HG02943 (cell line): Measurements from ENCODE around the gene GSDMA.
"Not testable (repeated sequence)": the region's sequence is repeated elsewhere in the genome, so short reads cannot be mapped to it uniquely, and the experiment has no call there.

Experiments used
- ATAC-seq: cut with Tn5 transposase; IDR thresholded peaks from one replicate; pipeline ENCODE4 v1.9.1; 2021; ENCODE audit warnings: mild to moderate bottlenecking, low read depth, moderate library complexity; ENCODE audit not compliant: unreplicated experiment

The GSDMA gene

DNA sequence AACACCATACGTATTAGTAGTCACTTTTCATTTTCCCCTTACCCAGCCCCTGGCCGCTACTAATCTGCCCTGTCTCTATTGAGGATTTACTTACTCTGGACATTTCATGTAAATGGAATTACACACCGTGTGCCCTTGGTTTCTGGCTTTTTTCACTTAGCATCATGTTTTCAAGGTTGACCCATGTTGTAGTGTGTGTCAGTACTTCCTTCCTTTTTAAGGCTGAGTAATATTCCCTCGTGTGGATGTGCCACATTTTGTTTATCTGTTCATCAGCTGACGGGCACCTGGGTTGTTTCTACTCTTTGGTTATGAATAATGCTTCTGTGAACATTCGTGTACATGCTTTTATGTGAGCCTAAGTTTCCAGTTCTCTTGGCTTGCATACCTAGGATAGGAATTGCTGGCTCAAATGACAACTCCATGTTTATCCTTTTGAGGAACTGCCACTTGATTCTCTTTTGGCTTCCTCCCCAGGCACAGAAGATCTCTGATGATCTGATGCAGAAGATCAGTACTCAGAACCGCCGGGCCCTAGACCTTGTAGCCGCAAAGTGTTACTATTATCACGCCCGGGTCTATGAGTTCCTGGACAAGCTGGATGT, 25.5 kb downstream of the GSDMA start:
- ATAC-seq: no peak

DNA sequence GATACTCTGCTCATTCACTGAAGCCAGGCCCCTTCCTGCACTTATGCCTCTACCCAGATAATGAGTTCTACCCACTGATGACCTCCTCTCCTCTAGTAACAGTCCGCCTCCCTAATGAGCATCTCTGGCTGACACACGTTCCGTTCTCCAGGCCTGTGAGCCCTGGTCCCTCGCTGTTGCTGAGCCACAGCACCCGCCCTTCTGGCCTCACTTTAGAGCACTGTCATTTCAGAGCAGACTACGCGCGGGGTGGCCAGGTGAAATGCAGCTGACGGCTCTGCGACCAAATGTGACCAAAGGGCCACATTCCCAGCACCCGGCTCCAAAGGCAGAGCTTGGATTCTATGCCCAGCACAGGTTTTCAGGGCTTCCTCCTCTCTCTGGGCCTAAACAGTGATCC, 31.6 kb downstream of the GSDMA start:
- no peak for ATAC-seq

DNA sequence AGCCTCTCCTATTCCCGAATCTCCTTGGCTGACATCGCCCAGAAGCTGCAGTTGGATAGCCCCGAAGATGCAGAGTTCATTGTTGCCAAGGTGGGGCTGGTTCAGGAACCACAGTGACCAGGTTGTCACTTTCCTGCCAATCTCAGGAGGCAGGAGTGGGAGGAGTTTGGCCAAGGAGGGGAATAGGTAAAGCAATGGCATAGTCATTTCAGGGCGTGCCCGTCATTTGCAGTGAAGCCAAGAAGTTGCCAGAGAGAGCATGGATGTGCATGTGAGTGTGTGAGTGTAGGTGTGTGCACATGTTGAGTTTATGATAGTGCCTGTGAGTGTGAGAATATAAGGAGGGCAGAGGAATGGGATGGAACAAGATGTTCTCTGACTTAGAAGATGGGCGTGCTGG, 32.6 kb downstream of the GSDMA start:
- ATAC-seq: no peak

DNA sequence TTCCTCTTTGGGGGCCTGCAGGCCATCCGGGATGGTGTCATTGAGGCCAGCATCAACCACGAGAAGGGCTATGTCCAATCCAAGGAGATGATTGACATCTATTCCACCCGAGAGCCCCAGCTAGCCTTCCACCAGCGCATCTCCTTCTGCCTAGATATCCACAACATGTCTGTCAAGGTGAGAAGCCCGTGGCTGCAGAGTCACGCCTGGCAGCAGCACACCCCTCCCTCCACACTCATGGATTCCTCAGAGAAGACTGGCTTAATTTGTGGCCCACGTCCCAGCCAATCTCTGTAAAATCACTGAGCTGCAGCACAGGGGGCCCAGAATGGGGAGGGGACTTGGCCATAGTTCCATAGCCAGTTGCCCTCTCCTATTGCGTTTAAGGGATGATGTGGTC, 33.4 kb downstream of the GSDMA start:
- no peak for ATAC-seq

DNA sequence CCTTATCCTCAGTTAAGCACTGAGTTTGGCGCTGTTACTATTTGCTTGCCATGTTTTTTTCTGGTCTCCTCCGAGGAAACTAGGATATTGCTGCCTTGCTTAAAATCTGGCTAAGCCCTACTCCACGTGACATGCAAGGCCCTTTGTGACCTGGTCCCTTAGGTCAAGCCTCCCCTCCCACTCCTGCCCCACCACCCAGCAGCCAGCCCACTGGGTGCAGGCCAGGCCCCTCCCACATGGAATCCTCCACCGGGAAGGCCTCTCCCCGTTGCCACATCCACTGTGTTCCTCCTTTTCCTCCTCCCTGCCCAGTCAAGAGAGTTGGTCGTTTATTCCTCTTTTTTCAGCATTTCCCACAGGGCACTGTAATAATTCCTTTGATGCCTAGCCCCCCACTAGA, 34.0 kb downstream of the GSDMA start:
- no peak for ATAC-seq

DNA sequence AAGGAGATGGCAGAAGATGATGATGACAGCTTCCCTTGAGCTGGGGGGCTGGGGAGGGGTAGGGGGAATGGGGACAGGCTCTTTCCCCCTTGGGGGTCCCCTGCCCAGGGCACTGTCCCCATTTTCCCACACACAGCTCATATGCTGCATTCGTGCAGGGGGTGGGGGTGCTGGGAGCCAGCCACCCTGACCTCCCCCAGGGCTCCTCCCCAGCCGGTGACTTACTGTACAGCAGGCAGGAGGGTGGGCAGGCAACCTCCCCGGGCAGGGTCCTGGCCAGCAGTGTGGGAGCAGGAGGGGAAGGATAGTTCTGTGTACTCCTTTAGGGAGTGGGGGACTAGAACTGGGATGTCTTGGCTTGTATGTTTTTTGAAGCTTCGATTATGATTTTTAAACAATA, 34.7 kb downstream of the GSDMA start:
- ATAC-seq: no peak

DNA sequence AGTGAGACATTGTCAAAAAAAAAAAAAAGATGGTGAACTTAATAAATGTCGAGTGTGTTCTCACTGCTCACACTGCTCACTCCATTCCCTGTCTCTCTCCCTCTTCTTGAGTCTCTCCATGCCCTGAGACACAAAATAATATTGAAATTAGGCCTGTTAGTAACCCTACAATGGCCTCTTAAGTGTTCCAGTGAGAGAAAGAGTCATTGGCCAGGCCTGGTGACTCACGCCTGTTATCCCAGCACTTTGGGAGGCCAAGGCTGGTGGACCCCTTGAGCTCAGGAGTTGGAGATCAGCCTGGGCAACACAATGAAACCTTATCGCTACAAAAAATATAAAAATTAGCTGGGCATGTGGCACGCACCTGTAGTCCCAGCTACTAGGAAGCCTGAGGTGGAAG, 36.3 kb downstream of the GSDMA start:
- no peak for ATAC-seq

DNA sequence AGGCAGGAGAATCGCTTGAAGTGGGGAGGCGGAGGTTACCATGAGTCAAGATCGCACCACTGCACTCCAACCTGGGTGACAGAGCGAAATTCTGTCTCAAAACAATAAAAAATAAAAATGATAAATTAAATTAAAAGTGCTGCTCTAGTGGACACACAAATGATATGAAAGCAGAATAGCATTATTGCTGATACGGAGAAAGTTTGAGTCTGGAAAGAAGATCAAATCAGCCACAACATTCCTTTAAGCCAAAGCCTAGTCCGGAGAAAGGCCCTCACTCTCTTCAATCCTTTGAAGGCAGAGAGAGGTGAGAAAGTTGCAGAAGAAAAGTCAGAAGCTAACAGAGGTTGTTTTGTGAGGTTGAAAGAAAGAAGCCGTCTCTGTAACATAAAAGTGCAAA, 37.4 kb downstream of the GSDMA start:
- ATAC-seq: no peak

DNA sequence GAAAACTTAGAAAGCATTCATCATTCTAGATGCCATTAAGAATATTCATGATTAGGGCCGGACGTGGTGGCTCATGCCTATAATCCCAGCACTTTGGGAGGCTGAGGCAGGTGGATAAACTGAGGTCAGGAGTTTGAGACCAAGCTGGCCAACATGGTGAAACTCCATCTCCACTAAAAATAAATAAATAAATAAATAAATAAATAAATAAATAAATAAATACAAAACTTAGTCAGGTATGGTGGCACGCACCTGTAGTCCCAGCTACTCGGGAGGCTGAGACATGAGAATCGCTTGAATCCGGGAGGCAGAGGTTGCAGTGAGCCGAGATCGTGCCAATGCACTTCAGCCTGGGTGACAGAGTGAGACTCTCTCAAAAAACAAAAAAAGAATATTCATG, 38.5 kb downstream of the GSDMA start:
- not testable (repeated sequence) for ATAC-seq

DNA sequence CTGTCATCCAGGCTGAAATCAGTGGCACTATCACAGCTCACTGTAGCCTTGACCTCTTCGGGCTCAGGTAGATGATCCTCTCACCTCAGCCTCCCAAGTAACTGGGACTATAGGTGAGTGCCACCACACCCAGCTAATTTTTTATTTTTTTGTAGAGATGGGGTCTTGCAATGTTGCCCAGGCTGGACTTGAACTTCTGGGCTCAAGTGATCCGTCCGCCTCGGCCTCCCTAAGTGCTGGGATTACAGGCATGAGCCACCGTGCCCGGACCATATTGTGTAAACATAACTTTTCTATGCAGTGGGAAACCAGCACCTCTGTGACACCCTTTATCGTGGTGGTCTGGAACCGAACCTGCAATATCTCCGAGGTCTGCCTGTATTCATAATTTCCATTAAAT, 41.3 kb downstream of the GSDMA start:
- no peak for ATAC-seq

DNA sequence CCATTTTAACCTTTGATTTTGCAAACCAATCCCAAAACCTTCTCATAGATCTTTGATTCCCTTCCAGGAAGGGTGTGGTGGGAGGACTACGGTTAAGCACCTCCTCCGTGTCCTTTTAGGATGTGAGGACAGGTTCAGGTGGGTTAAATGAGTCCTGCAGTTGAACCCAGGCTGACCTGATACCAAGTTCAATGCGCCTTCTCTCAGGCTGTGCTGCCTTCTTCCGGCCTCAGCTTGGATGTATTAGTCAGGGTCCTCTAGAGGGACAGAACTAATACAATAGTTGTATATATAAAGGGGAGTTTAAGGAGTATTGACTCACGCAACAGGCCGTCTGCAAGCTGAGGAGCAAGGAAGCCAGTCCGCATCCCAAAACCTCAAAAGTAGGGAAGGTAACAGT, 41.9 kb downstream of the GSDMA start:
- no peak for ATAC-seq

DNA sequence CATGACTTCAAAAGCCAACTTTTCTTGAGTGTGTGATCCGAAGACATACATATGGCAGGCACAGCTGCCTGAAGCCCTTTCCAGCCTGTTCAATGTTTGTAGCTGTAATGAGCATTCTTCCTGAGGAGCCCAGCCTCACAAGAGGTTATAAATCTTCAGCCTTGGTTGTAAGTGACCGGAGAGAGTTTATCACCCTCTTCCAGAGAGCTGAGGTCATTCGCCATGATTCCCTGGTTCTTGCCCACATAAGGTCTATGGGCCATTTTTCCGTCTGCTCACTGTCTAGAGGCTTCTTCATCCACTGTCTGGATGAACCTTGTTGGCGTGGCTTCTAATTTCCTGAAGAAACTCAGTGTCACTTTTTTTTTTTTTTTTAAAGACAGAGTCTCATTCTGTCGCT, 42.7 kb downstream of the GSDMA start:
- ATAC-seq: no peak

DNA sequence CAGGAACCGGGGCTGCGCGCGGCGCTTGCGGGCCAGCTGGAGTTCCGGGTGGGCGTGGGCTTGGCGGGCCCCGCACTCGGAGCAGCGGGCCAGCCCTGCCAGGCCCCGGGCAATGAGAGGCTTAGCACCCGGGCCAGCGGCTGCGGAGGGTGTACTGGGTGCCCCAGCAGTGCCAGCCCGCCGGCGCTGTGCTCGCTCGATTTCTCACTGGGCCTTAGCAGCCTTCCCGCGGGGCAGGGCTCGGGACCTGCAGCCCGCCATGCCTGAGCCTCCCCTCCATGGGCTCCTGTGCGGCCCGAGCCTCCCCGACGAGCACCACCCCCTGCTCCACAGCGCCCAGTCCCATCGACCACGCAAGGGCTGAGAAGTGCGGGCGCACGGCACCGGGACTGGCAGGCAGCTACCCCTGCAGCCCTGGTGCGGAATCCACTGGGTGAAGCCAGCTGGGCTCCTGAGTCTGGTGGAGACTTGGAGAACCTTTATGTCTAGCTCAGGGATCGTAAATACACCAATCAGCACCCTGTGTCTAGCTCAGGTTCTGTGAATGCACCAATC, 48.2 kb downstream of the GSDMA start:
- not testable (repeated sequence) for ATAC-seq

DNA sequence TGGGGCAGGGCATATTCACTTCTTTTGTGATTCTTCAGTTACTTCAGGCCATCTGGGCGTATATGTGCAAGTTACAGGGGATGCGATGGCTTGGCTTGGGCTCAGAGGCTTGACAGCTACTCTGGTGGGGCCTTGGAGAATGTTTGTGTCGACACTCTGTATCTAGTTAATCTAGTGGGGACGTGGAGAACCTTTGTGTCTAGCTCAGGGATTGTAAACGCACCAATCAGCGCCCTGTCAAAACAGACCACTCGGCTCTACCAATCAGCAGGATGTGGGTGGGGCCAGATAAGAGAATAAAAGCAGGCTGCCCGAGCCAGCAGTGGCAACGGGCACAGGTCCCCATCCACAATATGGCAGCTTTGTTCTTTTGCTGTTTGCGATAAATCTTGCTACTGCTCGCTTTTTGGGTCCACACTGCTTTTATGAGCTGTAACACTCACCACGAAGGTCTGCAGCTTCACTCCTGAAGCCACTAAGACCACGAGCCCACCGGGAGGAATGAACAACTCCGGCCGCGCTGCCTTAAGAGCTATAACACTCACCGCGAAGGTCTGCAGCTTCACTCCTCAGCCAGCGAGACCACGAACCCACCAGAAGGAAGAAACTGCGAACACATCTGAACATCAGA, 49.3 kb downstream of the GSDMA start:
- not testable (repeated sequence) for ATAC-seq

DNA sequence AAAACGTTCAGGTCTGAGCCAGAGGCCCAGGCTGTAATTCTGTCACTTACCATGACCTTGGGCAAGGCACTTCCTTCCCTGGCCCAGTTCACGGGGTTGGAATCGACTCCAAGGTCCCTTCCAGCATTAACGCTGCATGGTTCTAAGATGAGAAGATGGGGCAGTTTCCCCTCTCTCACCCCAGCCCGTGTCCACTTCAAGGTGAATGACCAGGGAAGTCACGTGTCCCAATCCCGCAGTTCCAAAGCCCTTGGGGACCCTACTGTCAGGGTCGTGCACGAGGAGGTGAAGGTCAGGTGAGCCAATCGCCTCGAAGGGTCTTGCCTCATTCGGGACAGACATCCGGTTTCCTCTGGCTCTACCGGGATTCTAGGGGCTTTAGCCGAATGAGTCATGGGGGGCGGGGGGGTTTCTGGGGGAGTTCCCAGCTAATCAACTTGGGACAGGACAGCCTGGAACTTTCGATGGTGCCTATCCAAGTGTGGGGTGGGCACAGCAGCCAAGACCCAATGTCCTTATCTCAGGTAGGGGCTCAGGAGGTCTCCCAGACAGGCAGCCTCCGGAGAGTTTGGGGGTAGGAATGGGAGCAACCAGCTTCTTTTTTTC, 51.7 kb downstream of the GSDMA start:
- ATAC-seq: no peak

DNA sequence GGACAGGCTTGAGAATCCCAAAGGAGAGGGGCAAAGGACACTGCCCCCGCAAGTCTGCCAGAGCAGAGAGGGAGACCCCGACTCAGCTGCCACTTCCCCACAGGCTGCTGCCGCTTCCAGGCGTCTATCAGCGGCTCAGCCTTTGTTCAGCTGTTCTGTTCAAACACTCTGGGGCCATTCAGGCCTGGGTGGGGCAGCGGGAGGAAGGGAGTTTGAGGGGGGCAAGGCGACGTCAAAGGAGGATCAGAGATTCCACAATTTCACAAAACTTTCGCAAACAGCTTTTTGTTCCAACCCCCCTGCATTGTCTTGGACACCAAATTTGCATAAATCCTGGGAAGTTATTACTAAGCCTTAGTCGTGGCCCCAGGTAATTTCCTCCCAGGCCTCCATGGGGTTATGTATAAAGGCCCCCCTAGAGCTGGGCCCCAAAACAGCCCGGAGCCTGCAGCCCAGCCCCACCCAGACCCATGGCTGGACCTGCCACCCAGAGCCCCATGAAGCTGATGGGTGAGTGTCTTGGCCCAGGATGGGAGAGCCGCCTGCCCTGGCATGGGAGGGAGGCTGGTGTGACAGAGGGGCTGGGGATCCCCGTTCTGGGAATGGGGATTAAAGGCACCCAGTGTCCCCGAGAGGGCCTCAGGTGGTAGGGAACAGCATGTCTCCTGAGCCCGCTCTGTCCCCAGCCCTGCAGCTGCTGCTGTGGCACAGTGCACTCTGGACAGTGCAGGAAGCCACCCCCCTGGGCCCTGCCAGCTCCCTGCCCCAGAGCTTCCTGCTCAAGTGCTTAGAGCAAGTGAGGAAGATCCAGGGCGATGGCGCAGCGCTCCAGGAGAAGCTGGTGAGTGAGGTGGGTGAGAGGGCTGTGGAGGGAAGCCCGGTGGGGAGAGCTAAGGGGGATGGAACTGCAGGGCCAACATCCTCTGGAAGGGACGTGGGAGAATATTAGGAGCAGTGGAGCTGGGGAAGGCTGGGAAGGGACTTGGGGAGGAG, 52.5 kb downstream of the GSDMA start, which contains the start of gene CSF3:
CSF3 (plus strand) TSS at position 436 of the 993 bp plus-strand sequence; CDS start at position 471, 35 bp downstream.
- no peak for ATAC-seq

DNA sequence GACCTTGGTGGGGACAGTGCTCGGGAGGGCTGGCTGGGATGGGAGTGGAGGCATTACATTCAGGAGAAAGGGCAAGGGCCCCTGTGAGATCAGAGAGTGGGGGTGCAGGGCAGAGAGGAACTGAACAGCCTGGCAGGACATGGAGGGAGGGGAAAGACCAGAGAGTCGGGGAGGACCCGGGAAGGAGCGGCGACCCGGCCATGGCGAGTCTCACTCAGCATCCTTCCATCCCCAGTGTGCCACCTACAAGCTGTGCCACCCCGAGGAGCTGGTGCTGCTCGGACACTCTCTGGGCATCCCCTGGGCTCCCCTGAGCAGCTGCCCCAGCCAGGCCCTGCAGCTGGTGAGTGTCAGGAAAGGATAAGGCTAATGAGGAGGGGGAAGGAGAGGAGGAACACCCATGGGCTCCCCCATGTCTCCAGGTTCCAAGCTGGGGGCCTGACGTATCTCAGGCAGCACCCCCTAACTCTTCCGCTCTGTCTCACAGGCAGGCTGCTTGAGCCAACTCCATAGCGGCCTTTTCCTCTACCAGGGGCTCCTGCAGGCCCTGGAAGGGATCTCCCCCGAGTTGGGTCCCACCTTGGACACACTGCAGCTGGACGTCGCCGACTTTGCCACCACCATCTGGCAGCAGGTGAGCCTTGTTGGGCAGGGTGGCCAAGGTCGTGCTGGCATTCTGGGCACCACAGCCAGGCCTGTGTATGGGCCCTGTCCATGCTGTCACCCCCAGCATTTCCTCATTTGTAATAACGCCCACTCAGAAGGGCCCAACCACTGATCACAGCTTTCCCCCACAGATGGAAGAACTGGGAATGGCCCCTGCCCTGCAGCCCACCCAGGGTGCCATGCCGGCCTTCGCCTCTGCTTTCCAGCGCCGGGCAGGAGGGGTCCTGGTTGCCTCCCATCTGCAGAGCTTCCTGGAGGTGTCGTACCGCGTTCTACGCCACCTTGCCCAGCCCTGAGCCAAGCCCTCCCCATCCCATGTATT, 53.5 kb downstream of the GSDMA start:
- ATAC-seq: no peak

DNA sequence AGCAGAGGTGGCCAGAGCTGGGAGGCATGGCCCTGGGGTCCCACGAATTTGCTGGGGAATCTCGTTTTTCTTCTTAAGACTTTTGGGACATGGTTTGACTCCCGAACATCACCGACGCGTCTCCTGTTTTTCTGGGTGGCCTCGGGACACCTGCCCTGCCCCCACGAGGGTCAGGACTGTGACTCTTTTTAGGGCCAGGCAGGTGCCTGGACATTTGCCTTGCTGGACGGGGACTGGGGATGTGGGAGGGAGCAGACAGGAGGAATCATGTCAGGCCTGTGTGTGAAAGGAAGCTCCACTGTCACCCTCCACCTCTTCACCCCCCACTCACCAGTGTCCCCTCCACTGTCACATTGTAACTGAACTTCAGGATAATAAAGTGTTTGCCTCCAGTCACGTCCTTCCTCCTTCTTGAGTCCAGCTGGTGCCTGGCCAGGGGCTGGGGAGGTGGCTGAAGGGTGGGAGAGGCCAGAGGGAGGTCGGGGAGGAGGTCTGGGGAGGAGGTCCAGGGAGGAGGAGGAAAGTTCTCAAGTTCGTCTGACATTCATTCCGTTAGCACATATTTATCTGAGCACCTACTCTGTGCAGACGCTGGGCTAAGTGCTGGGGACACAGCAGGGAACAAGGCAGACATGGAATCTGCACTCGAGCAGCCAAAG, 54.7 kb downstream of the GSDMA start:
- ATAC-seq: no peak
